ENCODE data around the gene FOXE1. TPM values are rescaled to one million over a fixed set of nuclear protein-coding genes. Genes with fewer than 3 reads are reported as not detected.

The FOXE1 gene
- total and polyA plus RNA-seq, 2 donors (not counting 1 experiment from before 2014, with no cell fraction given), result 2.0 TPM; not detected in 1

- no peaks in the 10 kb centered on the region for H4K20me1 ChIP-seq (ENCODE audit: control insufficient read depth, extremely low read depth, insufficient read depth, low read length)
- H3K9me3 ChIP-seq (ENCODE audit: control insufficient read depth, insufficient read depth, low read depth, low read length), result no peaks in the 10 kb centered on the region
- H3K79me2 ChIP-seq (ENCODE audit: control insufficient read depth, insufficient read depth, low read length), result no peaks in the 10 kb centered on the region
- TF ChIP-seq CTCF (conservative IDR thresholded peaks at IDR 0.05 in 1 of 2, IDR thresholded peaks at IDR 0.05 in 1 of 2; ENCODE audit: low read depth in 1 of 2, low read length in 2 of 2), result peak in 1 of 2 donors; percentile 5
- TF ChIP-seq EZH2 (IDR thresholded peaks at IDR 0.05; ENCODE audit: low read length, missing control alignments), result no peak
- no peak for DNase-seq (ENCODE audit: low read depth in 2 of 2)
- H3K9ac ChIP-seq (ENCODE audit: insufficient read depth, low read length), result no peak overlapping the region
- H3K27ac ChIP-seq (ENCODE audit: insufficient read depth, low read length), result no peak overlapping the region
- no peak overlapping the region for H3K4me2 ChIP-seq (ENCODE audit: extremely low read depth, insufficient read depth, low read length)
- H3K36me3 ChIP-seq (ENCODE audit: control insufficient read depth, insufficient read depth, low read length), result no peaks in the 10 kb centered on the region
- H3K27me3 ChIP-seq (ENCODE audit: control insufficient read depth, insufficient read depth, low read length), result no peaks in the 10 kb centered on the region
- H3K4me1 ChIP-seq (ENCODE audit: control insufficient read depth, extremely low read depth, insufficient read depth, low read length), result peaks cover 5% of the 10 kb centered on the region
- H3K4me3 ChIP-seq (replicated peaks in 1 of 4; ENCODE audit: control extremely low read depth in 1 of 4, insufficient read depth in 1 of 4, low read depth in 3 of 4, low read length in 4 of 4), result no peak overlapping the region
- no peak overlapping the region for H2AFZ ChIP-seq (ENCODE audit: low read length)
Observed at GRCh38 chr9:97895695-97896332, 42.8 kb downstream of the FOXE1 start.

- H3K4me2 ChIP-seq (ENCODE audit: extremely low read depth, insufficient read depth, low read length), result no peak overlapping the region
- TF ChIP-seq EZH2 (IDR thresholded peaks at IDR 0.05; ENCODE audit: low read length, missing control alignments) (no peak), CTCF (conservative IDR thresholded peaks at IDR 0.05 in 1 of 2, IDR thresholded peaks at IDR 0.05 in 1 of 2; ENCODE audit: low read depth in 1 of 2, low read length in 2 of 2) (no peak)
- no peaks in the 10 kb centered on the region for H3K36me3 ChIP-seq (ENCODE audit: control insufficient read depth, insufficient read depth, low read length)
- H3K9ac ChIP-seq (ENCODE audit: insufficient read depth, low read length), result no peak overlapping the region
- no peaks in the 10 kb centered on the region for H3K9me3 ChIP-seq (ENCODE audit: control insufficient read depth, insufficient read depth, low read depth, low read length)
- no peaks in the 10 kb centered on the region for H3K27me3 ChIP-seq (ENCODE audit: control insufficient read depth, insufficient read depth, low read length)
- peak; percentile 51 to 78 for DNase-seq (ENCODE audit: low read depth in 2 of 2)
- peaks cover 5% of the 10 kb centered on the region for H3K4me1 ChIP-seq (ENCODE audit: control insufficient read depth, extremely low read depth, insufficient read depth, low read length)
- no peaks in the 10 kb centered on the region for H3K79me2 ChIP-seq (ENCODE audit: control insufficient read depth, insufficient read depth, low read length)
- H3K4me3 ChIP-seq (replicated peaks in 1 of 4; ENCODE audit: control extremely low read depth in 1 of 4, insufficient read depth in 1 of 4, low read depth in 3 of 4, low read length in 4 of 4), result no peak overlapping the region
- H2AFZ ChIP-seq (ENCODE audit: low read length), result no peak overlapping the region
- H3K27ac ChIP-seq (ENCODE audit: insufficient read depth, low read length), result no peak overlapping the region
- no peaks in the 10 kb centered on the region for H4K20me1 ChIP-seq (ENCODE audit: control insufficient read depth, extremely low read depth, insufficient read depth, low read length)
Observed at GRCh38 chr9:97900103-97900737, 47.2 kb downstream of the FOXE1 start.

- Histone ChIP-seq H4K20me1 (ENCODE audit: control insufficient read depth, extremely low read depth, insufficient read depth, low read length) (no peaks in the 10 kb centered on the region), H3K4me1 (ENCODE audit: control insufficient read depth, extremely low read depth, insufficient read depth, low read length) (peaks cover 5% of the 10 kb centered on the region), H3K27me3 (ENCODE audit: control insufficient read depth, insufficient read depth, low read length) (no peaks in the 10 kb centered on the region), H3K79me2 (ENCODE audit: control insufficient read depth, insufficient read depth, low read length) (no peaks in the 10 kb centered on the region), H3K4me2 (ENCODE audit: extremely low read depth, insufficient read depth, low read length) (no peak overlapping the region), H3K27ac (ENCODE audit: insufficient read depth, low read length) (no peak overlapping the region), H2AFZ (ENCODE audit: low read length) (no peak overlapping the region), H3K9ac (ENCODE audit: insufficient read depth, low read length) (no peak overlapping the region), H3K36me3 (ENCODE audit: control insufficient read depth, insufficient read depth, low read length) (no peaks in the 10 kb centered on the region), H3K4me3 (replicated peaks in 1 of 4; ENCODE audit: control extremely low read depth in 1 of 4, insufficient read depth in 1 of 4, low read depth in 3 of 4, low read length in 4 of 4) (no peak overlapping the region), H3K9me3 (ENCODE audit: control insufficient read depth, insufficient read depth, low read depth, low read length) (no peaks in the 10 kb centered on the region)
- DNase-seq (ENCODE audit: low read depth in 2 of 2), result peak; percentile 44 to 58
- peak; percentile 81 to 83 for TF ChIP-seq CTCF (conservative IDR thresholded peaks at IDR 0.05 in 1 of 2, IDR thresholded peaks at IDR 0.05 in 1 of 2; ENCODE audit: low read depth in 1 of 2, low read length in 2 of 2)
- no peak for TF ChIP-seq EZH2 (IDR thresholded peaks at IDR 0.05; ENCODE audit: low read length, missing control alignments)
Observed at GRCh38 chr9:97900738-97901565, 47.9 kb downstream of the FOXE1 start.

Measured in fibroblast of lung (primary cell).